H9 (cell line): ENCODE results near the gene CRMP1. TPM values are rescaled to one million over a fixed set of nuclear protein-coding genes. Genes with fewer than 3 reads are reported as not detected.

Source experiments
- DNase-seq: peaks from one replicate; pipeline ENCODE4 v3.0.0-alpha.2; 2017
- H2AFZ ChIP-seq: one replicate; pipeline ENCODE4 v1.6.1; 2013; ENCODE audit warnings: mild to moderate bottlenecking, low read length, control low read depth, moderate library complexity
- H2AK5ac ChIP-seq: 2 replicates; pipeline ENCODE4 v1.6.1; 2013; ENCODE audit warnings: low read length, control low read depth, mixed read lengths; ENCODE audit not compliant: insufficient read length
- H2BK120ac ChIP-seq: one replicate; pipeline ENCODE4 v1.6.1; 2013; ENCODE audit warnings: low read depth, mild to moderate bottlenecking, low read length, control low read depth, inconsistent platforms; ENCODE audit not compliant: poor library complexity, severe bottlenecking
- H2BK12ac ChIP-seq: 2 replicates; pipeline ENCODE4 v1.6.1; 2013; ENCODE audit warnings: low read length, control low read depth, mixed read lengths, low read depth; ENCODE audit not compliant: insufficient read length
- H2BK15ac ChIP-seq: 2 replicates; pipeline ENCODE4 v1.6.1; 2013; ENCODE audit warnings: low read depth, low read length, control low read depth
- H2BK20ac ChIP-seq: one replicate; pipeline ENCODE4 v1.6.1; 2013; ENCODE audit warnings: low read depth, mild to moderate bottlenecking, low read length, control low read depth, inconsistent platforms; ENCODE audit not compliant: poor library complexity, severe bottlenecking
- H2BK5ac ChIP-seq: 2 replicates; pipeline ENCODE4 v1.6.1; 2013; ENCODE audit warnings: low read length, control low read depth, mixed read lengths; ENCODE audit not compliant: insufficient read length
- H3K14ac ChIP-seq: 2 replicates; pipeline ENCODE4 v1.6.1; 2013; ENCODE audit warnings: low read length, control low read depth; ENCODE audit not compliant: insufficient read depth
- H3K18ac ChIP-seq: 2 replicates; pipeline ENCODE4 v1.6.1; 2013; ENCODE audit warnings: low read depth, mild to moderate bottlenecking, mixed read lengths, low read length, control low read depth; ENCODE audit not compliant: insufficient read length
- H3K23ac ChIP-seq: 2 replicates; pipeline ENCODE4 v1.6.1; 2013; ENCODE audit warnings: low read length, control low read depth, mixed read lengths, low read depth; ENCODE audit not compliant: insufficient read length
- H3K23me2 ChIP-seq: 2 replicates; pipeline ENCODE4 v1.6.1; 2013; ENCODE audit warnings: low read depth, mild to moderate bottlenecking, mixed read lengths, low read length, control low read depth; ENCODE audit not compliant: insufficient read length, poor library complexity, severe bottlenecking
- H3K27ac ChIP-seq: 2 replicates; pipeline ENCODE4 v1.5.1; 2013; ENCODE audit warnings: low read length, control low read depth, mixed read lengths, low read depth; ENCODE audit not compliant: insufficient read length
- H3K27me3 ChIP-seq: 2 replicates; pipeline ENCODE4 v1.6.1; 2013; ENCODE audit warnings: low read length, control low read depth, inconsistent platforms; ENCODE audit not compliant: insufficient read depth
- H3K4ac ChIP-seq: 2 replicates; pipeline ENCODE4 v1.6.1; 2013; ENCODE audit warnings: low read depth, mild to moderate bottlenecking, control low read depth, inconsistent platforms, low read length, moderate library complexity
- H3K4me1 ChIP-seq: 2 replicates; pipeline ENCODE4 v1.6.1; 2013; ENCODE audit warnings: low read length, control low read depth, inconsistent platforms; ENCODE audit not compliant: insufficient read depth
- H3K4me2 ChIP-seq: 2 replicates; pipeline ENCODE4 v1.6.1; 2013; ENCODE audit warnings: low read length, control low read depth, mixed read lengths; ENCODE audit not compliant: insufficient read length, insufficient read depth
- H3K56ac ChIP-seq: 2 replicates; pipeline ENCODE4 v1.6.1; 2013; ENCODE audit warnings: low read depth, mild to moderate bottlenecking, mixed read lengths, low read length, control low read depth; ENCODE audit not compliant: insufficient read length
- H3K79me1 ChIP-seq: 2 replicates; pipeline ENCODE4 v1.6.1; 2013; ENCODE audit warnings: low read depth, mild to moderate bottlenecking, moderate library complexity, low read length, control low read depth, inconsistent platforms; ENCODE audit not compliant: insufficient read depth, poor library complexity, severe bottlenecking
- H3K79me2 ChIP-seq: 2 replicates; pipeline ENCODE4 v1.6.1; 2013; ENCODE audit warnings: low read length, control low read depth, inconsistent platforms; ENCODE audit not compliant: insufficient read depth
- H3K9ac ChIP-seq: 2 replicates; pipeline ENCODE4 v1.6.1; 2013; ENCODE audit warnings: low read length, control low read depth, mixed read lengths; ENCODE audit not compliant: insufficient read length; ENCODE audit errors: extremely low read depth
- H3K9me3 ChIP-seq: one replicate; pipeline ENCODE4 v1.6.1; 2013; ENCODE audit warnings: low read depth, low read length, inconsistent platforms; ENCODE audit not compliant: control insufficient read depth
- H3T11ph ChIP-seq: one replicate; pipeline ENCODE4 v1.6.1; 2013; ENCODE audit warnings: mild to moderate bottlenecking, low read length, control low read depth, inconsistent platforms
- H4K20me1 ChIP-seq: one replicate; pipeline ENCODE4 v1.6.1; 2013; ENCODE audit not compliant: control insufficient read depth, insufficient read length, insufficient read depth
- H4K5ac ChIP-seq: 2 replicates; pipeline ENCODE4 v1.6.1; 2013; ENCODE audit warnings: low read depth, mild to moderate bottlenecking, mixed read lengths, low read length, control low read depth; ENCODE audit not compliant: insufficient read length
- H4K8ac ChIP-seq: replicated peaks from 2 replicates; pipeline ENCODE4 v1.6.1; 2013; ENCODE audit warnings: low read length, control low read depth, mixed read lengths, low read depth; ENCODE audit not compliant: insufficient read length
- H4K91ac ChIP-seq: 2 replicates; pipeline ENCODE4 v1.6.1; 2013; ENCODE audit warnings: low read depth, mild to moderate bottlenecking, moderate library complexity, mixed read lengths, low read length, control low read depth; ENCODE audit not compliant: insufficient read length
- H3K27ac Mint-ChIP-seq, 3 experiments: 2 replicates in 2 of 3; 3 replicates in 1 of 3; pipeline ENCODE4 v1.8.0; 2020 to 2021; ENCODE audit warnings: mixed read lengths in 3 of 3, mild to moderate bottlenecking in 1 of 3, moderate library complexity in 1 of 3
- H3K27me3 Mint-ChIP-seq: 2 replicates; pipeline ENCODE4 v1.8.0; 2021; ENCODE audit warnings: low read depth, mild to moderate bottlenecking, moderate library complexity, mixed read lengths
- H3K36me3 Mint-ChIP-seq, 3 experiments: 2 replicates in 2 of 3; 3 replicates in 1 of 3; pipeline ENCODE4 v1.8.0; 2020 to 2021; ENCODE audit warnings: low read depth in 3 of 3, mixed read lengths in 3 of 3; ENCODE audit not compliant: insufficient read depth in 1 of 3
- H3K4me1 Mint-ChIP-seq, 2 experiments: 2 replicates each; pipeline ENCODE4 v1.8.0; 2020; ENCODE audit warnings: mixed read lengths in 2 of 2
- H3K4me3 Mint-ChIP-seq, 2 experiments: 2 replicates in 1 of 2; 3 replicates in 1 of 2; pipeline ENCODE4 v1.8.0; 2020 to 2021; ENCODE audit warnings: mild to moderate bottlenecking in 2 of 2, mixed read lengths in 2 of 2, moderate library complexity in 1 of 2
- H3K9me3 Mint-ChIP-seq, 2 experiments: 2 replicates in 1 of 2; 3 replicates in 1 of 2; pipeline ENCODE4 v1.8.0; 2020; ENCODE audit warnings: mild to moderate bottlenecking in 2 of 2, mixed read lengths in 2 of 2, moderate library complexity in 1 of 2
- CTCF ChIP-seq: fragments of 200-600 bp; sonication (generic); conservative IDR thresholded peaks from 3 replicates; pipeline ENCODE4 v1.8.0; 2021; ENCODE audit warnings: antibody characterized with exemption, mild to moderate bottlenecking
- WGBS: extraction: QIAGEN DNeasy Blood & Tissue Kit; methylation state at CpG from one replicate; pipeline ENCODE4 v1.1.7; 2013; ENCODE audit warnings: missing lambda C conversion rate, low lambda C conversion rate, mixed read lengths; ENCODE audit not compliant: insufficient read length; ENCODE audit errors: extremely low coverage; 5-methylcytosine and 5-hydroxymethylcytosine counted together
- total RNA-seq: library from RNA; stranded (reverse); gene quantifications from 2 replicates; pipeline ENCODE4 v1.2.1, GENCODE V29; 2021

The CRMP1 gene
- total RNA-seq, 1 experiment from 2014 or later: 71.6 TPM

GRCh38 chr4:5922556-5922955 lies 29.7 kb upstream of the CRMP1 start:
- Histone ChIP-seq H2BK20ac (no peak overlapping the region), H2BK15ac (no peak overlapping the region), H2AFZ (no peak overlapping the region), H3K18ac (no peak overlapping the region), H3K4ac (no peak overlapping the region), H3K23me2 (no peaks in the 10 kb centered on the region), H3K27me3 (no peaks in the 10 kb centered on the region), H3K9me3 (no peaks in the 10 kb centered on the region), H4K91ac (no peak overlapping the region), H4K8ac (no peak overlapping the region), H3T11ph (no peak overlapping the region), H3K79me1 (no peaks in the 10 kb centered on the region), H2BK120ac (no peak overlapping the region), H2BK12ac (no peak overlapping the region), H2AK5ac (no peak overlapping the region), H3K56ac (no peak overlapping the region), H3K9ac (no peak overlapping the region), H3K4me2 (no peak overlapping the region), H3K79me2 (no peaks in the 10 kb centered on the region), H3K27ac (no peak overlapping the region), H3K14ac (no peak overlapping the region), H2BK5ac (no peak overlapping the region), H3K23ac (no peak overlapping the region), H4K5ac (no peak overlapping the region), H3K4me1 (peaks cover 4% of the 10 kb centered on the region; the same call in 1 of the 2 replicates), H4K20me1 (no peaks in the 10 kb centered on the region)
- no peaks in the 10 kb centered on the region for H3K9me3 Mint-ChIP-seq
- no CpG with 5 or more reads among the region's 3 CpGs for WGBS
- H3K36me3 Mint-ChIP-seq: no peaks in the 10 kb centered on the region
- DNase-seq: no peak
- TF ChIP-seq CTCF: no peak
- H3K27me3 Mint-ChIP-seq: peaks cover 44% of the 10 kb centered on the region
- H3K27ac Mint-ChIP-seq: no peak overlapping the region
- H3K4me3 Mint-ChIP-seq: no peak overlapping the region
- H3K4me1 Mint-ChIP-seq: peaks cover 25 to 28% of the 10 kb centered on the region in 2 experiments
